Fibroblast of skin of scalp (primary cell): Measurements from ENCODE around the gene DIP2C.

ENCODE experiments used
- DNase-seq: peaks from one replicate; pipeline ENCODE4 v3.0.0-alpha.2; 2013

DIP2C gene

GRCh38 chr10:570628-571163, 118.8 kb downstream of the DIP2C start:
- peak; percentile 32 for DNase-seq

GRCh38 chr10:569961-570627, 119.4 kb downstream of the DIP2C start:
- DNase-seq, result peak; percentile 45

GRCh38 chr10:568848-569247, 120.6 kb downstream of the DIP2C start:
- no peak for DNase-seq

- no peak for DNase-seq
Observed at GRCh38 chr10:567869-568268, 121.6 kb downstream of the DIP2C start.

- DNase-seq, result no peak
Observed at GRCh38 chr10:566241-566885, 123.1 kb downstream of the DIP2C start.

- DNase-seq, result no peak
Observed at GRCh38 chr10:565676-566075, 123.8 kb downstream of the DIP2C start.

- no peak for DNase-seq
Observed at GRCh38 chr10:565146-565545, 124.3 kb downstream of the DIP2C start.

- no peak for DNase-seq
Observed at GRCh38 chr10:563827-564226, 125.6 kb downstream of the DIP2C start.

- DNase-seq, result no peak
Observed at GRCh38 chr10:562142-562541, 127.3 kb downstream of the DIP2C start.

- DNase-seq, result no peak
Observed at GRCh38 chr10:561721-562120, 127.7 kb downstream of the DIP2C start.

- DNase-seq, result no peak
Observed at GRCh38 chr10:560314-560992, 129.0 kb downstream of the DIP2C start.

- DNase-seq, result no peak
Observed at GRCh38 chr10:559767-560047, 129.8 kb downstream of the DIP2C start.

- no peak for DNase-seq
Observed at GRCh38 chr10:558891-559766, 130.3 kb downstream of the DIP2C start.

GRCh38 chr10:558364-558763, 131.1 kb downstream of the DIP2C start:
- no peak for DNase-seq

GRCh38 chr10:557792-558328, 131.6 kb downstream of the DIP2C start:
- DNase-seq, result peak; percentile 72

- no peak for DNase-seq
Observed at GRCh38 chr10:556971-557637, 132.4 kb downstream of the DIP2C start.

- no peak for DNase-seq
Observed at GRCh38 chr10:555682-556350, 133.7 kb downstream of the DIP2C start.

GRCh38 chr10:555281-555680, 134.2 kb downstream of the DIP2C start:
- DNase-seq, result no peak

- no peak for DNase-seq
Observed at GRCh38 chr10:554182-554848, 135.2 kb downstream of the DIP2C start.

GRCh38 chr10:553233-553632, 136.2 kb downstream of the DIP2C start:
- no peak for DNase-seq

GRCh38 chr10:552679-553078, 136.8 kb downstream of the DIP2C start:
- DNase-seq, result no peak
